HG02798 (cell line): ENCODE data around the gene ODAD2.

Experiments
- ATAC-seq: cut with Tn5 transposase; IDR thresholded peaks from one replicate; pipeline ENCODE4 v1.9.1; 2021; ENCODE audit warnings: mild to moderate bottlenecking; ENCODE audit not compliant: unreplicated experiment, poor library complexity

Gene ODAD2

DNA sequence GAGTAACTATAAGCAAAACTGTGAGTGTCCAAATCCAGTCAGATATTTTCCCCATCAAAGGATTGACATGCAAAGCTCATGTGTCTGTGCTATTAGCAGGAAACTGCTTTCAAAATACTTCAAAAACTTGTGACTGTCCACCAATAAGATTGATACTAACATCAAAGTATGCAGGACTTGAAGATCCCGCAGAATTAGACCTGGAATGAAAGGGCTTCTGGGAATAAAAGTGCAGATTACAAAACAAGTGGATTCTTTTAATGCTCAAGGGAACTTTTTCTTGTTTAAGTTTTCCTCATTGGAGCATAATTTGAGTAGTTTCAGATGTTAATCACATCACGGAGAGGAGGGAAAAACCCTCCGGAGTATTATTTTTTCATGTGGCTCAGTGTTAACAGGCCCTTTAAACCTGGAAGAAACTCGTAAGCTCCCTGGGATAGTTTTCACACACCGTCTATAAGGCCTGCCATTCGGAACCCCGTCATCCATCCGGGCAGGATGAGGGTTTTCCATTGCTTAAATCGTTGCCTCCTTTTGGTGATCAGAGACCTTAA, 219.3 kb downstream of the ODAD2 start:
- no peak for ATAC-seq

DNA sequence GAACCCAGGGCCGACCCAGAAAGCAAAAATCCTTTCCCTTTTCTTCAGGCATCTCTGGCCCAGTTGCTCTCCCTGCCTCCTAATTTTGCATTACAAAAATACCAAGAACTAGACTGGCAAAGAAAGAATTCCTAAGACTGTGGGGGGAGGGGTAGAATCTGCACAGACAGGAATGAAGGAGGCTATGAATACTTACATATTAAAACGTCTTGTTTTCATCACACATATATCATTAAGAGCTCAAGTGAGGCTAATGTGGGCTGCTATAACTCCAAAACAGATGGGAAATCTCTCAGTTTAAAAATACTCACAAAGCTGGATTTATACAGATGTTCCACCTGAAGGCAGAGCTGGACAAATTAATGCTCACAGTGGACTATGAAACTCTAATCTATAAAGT, 224.0 kb downstream of the ODAD2 start:
- no peak for ATAC-seq

DNA sequence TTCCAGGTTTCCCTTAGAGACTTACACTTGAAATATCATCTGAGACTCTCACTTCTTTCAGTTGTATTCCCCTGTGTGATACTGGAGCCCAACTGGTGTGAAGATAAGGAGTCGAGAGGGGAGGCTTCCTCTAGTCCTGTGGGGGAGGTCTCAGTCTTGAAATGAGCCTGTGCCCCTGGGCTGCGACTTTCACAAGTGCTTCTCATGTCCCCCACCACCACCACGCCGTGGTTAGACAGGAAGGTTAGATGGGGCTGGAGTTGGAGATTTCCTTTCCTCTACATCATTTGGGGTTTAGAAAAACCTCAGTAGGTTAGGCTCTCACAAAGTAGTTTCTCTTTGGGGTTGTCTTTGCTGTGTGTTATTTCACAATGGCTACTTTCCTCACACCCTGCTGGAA, 227.6 kb downstream of the ODAD2 start:
- ATAC-seq: no peak

DNA sequence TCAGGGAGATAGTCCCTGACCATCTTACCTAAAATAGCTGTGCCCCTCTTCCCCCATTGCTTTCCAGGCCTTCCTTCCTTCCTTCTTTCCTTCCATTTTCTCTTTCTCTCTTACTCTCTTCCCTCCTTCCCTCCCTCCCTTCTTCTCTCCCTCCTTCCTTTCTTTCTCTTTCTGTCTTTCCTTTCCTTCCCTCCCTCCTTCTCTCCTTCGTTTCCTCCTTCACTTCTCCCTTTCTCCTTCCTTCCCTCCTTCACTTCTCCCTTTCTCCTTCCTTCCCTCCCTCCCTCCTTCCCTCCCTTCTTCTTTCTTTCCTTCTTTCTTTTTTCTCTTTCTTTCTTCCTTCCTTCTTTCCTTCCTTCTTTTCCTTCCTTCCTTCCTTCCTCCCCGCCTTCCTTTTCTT, 228.7 kb downstream of the ODAD2 start:
- ATAC-seq: no peak
